ENCODE results near the gene ACTMAP. TPM values are rescaled to one million over a fixed set of nuclear protein-coding genes. Genes with fewer than 3 reads are reported as not detected.

ACTMAP gene, protein sequence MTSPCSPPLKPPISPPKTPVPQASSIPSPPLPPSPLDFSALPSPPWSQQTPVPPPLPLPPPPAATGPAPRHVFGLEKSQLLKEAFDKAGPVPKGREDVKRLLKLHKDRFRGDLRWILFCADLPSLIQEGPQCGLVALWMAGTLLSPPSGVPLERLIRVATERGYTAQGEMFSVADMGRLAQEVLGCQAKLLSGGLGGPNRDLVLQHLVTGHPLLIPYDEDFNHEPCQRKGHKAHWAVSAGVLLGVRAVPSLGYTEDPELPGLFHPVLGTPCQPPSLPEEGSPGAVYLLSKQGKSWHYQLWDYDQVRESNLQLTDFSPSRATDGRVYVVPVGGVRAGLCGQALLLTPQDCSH
- 0.25 and 0.44 TPM in 2 replicates for total RNA-seq (2012; rRNA removed)

- Histone ChIP-seq H3K36me3 (ENCODE audit: insufficient read depth, low read length) (peaks cover 16% of the 10 kb centered on the region), H3K4me3 (ENCODE audit: low read length) (peak within 1 kb of the TSS; percentile 90), H3K4me1 (ENCODE audit: control insufficient read depth, insufficient read depth, low read length) (peaks cover 32% of the 10 kb centered on the region), H3K27me3 (ENCODE audit: control insufficient read depth, insufficient read depth, low read length) (no peaks in the 10 kb centered on the region), H3K9me3 (replicated peaks; ENCODE audit: low read length) (no peaks in the 10 kb centered on the region), H3K9ac (ENCODE audit: low read depth, low read length) (peak within 1 kb of the TSS; percentile 96), H3K4me2 (ENCODE audit: low read length) (peak within 1 kb of the TSS; percentile 99)
These were observed at the start of gene ACTMAP for GRCh38 chr19:40750058-40750873. ACTMAP (minus strand) TSS chr19:40750477; CDS start chr19:40749803, 674 bp downstream.

DNA sequence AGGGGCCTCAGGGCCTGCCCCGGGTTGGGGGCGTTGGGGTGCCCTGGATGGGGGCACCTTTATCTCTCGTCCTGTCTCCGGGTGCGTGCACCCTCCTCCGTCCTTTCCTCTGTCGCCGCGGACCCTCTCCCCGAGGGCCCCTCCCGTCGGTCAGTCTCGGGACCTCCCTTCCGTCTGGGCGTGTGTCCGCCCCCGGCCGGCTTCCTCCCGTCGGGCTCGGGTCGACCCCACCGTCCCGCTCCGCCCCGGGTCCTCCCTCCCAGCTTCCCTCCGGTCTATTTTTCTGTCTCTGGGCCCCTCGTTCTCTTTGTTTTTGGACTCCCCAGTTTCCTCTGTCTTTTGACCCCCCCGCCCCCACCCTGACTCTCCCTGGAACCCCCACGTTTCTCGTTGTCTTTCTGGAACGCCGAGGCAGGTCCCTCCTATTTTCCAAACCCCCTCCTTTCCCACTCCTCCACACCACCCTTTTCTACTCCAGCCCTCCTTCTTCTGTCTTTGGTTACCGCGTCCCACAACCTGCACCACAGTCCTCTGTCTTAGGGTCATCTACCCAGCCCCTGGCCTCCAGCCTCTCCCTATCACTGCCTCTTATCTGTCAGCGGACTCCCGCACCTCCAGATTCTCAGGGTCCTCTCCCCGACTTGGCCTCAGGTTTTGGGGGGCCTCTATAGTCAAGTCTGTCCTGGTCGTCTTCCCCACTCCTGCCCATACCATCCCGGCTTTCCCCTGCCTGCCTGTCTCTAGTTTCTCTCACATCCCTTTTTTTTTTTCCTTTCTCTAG lies 49.5 kb upstream of the ACTMAP start:
- Histone ChIP-seq H3K9ac (ENCODE audit: low read depth, low read length) (peak overlapping the region; percentile 94), H3K36me3 (ENCODE audit: insufficient read depth, low read length) (peaks cover 45% of the 10 kb centered on the region), H3K9me3 (replicated peaks; ENCODE audit: low read length) (no peaks in the 10 kb centered on the region), H3K4me3 (ENCODE audit: low read length) (peak overlapping the region; percentile 98), H3K4me2 (ENCODE audit: low read length) (peak overlapping the region; percentile 95), H3K27me3 (ENCODE audit: control insufficient read depth, insufficient read depth, low read length) (no peaks in the 10 kb centered on the region), H3K4me1 (ENCODE audit: control insufficient read depth, insufficient read depth, low read length) (peaks cover 49% of the 10 kb centered on the region)

DNA sequence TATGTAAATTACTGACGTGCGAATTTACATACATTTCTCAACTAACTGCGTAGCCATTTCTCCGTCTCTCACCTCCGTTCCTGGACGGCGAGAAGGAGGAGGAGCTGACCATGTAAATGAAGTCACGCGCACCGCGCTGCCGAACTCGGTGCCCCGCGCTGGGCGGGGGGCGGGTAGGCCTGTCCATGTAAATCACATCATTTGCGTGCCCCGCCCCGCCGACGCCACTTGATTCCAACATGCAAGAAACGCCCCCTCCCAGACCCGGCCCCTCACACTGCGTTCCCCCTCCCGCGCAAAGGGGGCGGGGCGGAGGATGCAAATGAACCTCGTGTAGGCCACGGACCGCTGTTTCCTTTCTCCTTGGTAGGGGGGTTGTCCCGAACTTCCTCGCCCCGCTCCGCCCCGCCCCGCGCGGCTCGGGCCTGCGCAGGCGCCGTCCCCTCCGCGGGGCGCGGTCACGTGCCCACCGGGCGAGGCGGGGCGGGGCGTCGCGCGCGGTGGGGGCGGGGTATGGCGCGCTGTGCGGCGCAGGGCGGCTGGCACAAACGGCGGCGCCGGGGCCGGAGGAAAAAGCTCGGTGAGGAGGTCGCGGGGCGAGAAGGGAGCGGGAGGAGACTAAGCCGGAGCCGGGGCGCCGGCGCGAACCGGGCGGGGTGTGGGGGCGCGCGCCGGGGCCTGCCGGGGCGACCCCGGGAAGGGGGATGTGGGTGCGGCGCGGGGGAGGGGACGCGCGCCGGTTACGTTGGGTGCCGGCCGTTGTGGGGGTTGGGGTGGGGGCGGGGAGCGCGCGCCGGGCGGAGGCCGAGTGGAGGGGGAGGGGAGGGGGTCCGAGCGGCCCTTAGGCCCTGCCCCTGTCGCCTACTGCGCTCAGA lies 48.6 kb upstream of the ACTMAP start, which contains the start of gene EGLN2:
TSS of gene EGLN2 (plus strand) at position 509 of the 875 bp plus-strand sequence. CDS start 1,382 bp downstream, outside the sequence.
- Histone ChIP-seq H3K36me3 (ENCODE audit: insufficient read depth, low read length) (peaks cover 37% of the 10 kb centered on the region), H3K27me3 (ENCODE audit: control insufficient read depth, insufficient read depth, low read length) (no peaks in the 10 kb centered on the region), H3K9ac (ENCODE audit: low read depth, low read length) (peak within 1 kb of the TSS; percentile 94), H3K4me1 (ENCODE audit: control insufficient read depth, insufficient read depth, low read length) (peaks cover 44% of the 10 kb centered on the region), H3K9me3 (replicated peaks; ENCODE audit: low read length) (no peaks in the 10 kb centered on the region), H3K4me2 (ENCODE audit: low read length) (peak within 1 kb of the TSS; percentile 95), H3K4me3 (ENCODE audit: low read length) (peak within 1 kb of the TSS; percentile 98)

DNA sequence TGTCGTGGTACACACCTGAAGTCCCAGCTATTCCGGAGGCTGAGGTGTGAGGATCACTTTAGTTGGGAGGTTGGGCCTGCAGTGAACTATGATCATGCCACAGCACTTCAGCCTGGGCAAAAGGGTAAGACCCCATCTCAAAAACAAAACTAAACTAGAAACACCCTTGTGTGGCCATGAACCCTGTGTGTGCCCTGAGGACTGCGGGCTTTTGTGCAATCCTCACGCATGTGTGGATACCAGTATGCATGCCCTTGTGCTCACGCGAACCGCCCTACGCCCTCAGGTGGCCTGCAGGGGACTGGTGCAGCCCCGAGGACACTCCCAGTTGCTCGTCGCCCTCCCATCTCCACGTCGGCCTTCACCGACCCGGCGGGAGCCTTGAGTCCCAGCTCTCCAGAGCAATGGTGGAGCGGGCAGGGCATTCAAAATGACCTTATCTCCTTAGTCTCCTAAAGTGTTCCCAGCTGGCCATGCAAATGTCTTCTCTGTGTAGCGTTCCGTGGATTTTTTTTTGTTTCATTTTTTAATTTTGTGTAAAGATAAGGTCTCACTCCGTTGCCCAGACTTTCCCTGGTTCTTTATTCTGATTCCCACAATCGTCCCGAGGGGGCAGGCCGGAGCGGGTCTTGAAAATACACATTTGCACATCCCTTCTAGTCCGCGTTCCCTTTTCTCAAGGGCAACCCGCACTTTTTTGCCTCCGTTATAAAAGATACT lies 47.8 kb upstream of the ACTMAP start:
- no peaks in the 10 kb centered on the region for H3K27me3 ChIP-seq (ENCODE audit: control insufficient read depth, insufficient read depth, low read length)
- H3K4me3 ChIP-seq (ENCODE audit: low read length) = peak overlapping the region; percentile 98
- peaks cover 29% of the 10 kb centered on the region for H3K36me3 ChIP-seq (ENCODE audit: insufficient read depth, low read length)
- H3K9ac ChIP-seq (ENCODE audit: low read depth, low read length) = peak overlapping the region; percentile 75
- peaks cover 37% of the 10 kb centered on the region for H3K4me1 ChIP-seq (ENCODE audit: control insufficient read depth, insufficient read depth, low read length)
- no peaks in the 10 kb centered on the region for H3K9me3 ChIP-seq (replicated peaks; ENCODE audit: low read length)
- H3K4me2 ChIP-seq (ENCODE audit: low read length) = peak overlapping the region; percentile 86

DNA sequence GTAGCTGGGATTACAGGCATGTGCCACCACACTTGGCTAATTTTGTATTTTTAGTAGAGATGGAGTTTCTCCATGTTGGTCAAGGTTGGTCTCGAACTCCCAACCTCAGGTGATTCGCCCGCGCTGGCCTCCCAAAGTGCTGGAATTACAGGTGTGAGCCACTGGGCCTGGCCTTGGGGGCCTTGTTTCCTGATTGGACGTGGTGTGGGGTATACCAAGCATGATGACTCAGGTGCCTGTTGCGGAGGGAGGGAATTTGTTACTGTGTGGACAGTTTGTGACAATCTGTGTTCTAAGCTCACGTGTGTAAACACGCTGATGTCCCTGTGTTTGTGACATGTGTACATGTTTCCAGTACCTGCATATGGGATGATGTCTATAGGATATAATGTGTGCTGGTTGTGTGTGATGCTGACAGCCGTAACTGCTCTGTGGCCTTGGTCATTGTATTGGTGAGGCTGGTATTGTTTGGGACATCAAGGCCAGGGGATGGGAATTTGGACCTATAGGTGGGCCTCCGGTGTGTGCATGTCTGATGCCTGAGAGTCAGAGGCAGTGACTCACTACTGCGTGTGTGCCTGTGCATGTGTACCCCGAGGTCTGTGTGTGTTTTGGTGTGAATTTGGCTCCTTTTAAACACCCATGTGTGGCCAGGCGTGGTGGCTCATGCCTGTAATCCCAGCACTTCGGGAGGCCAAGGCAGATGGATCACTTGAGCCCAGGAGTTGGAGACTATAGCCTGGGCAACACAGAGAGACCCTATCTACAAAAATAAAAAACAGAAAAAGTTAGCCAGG lies 47.1 kb upstream of the ACTMAP start:
- H3K9ac ChIP-seq (ENCODE audit: low read depth, low read length) = peak overlapping the region; percentile 75
- H3K27me3 ChIP-seq (ENCODE audit: control insufficient read depth, insufficient read depth, low read length) = no peaks in the 10 kb centered on the region
- no peaks in the 10 kb centered on the region for H3K9me3 ChIP-seq (replicated peaks; ENCODE audit: low read length)
- H3K36me3 ChIP-seq (ENCODE audit: insufficient read depth, low read length) = peaks cover 22% of the 10 kb centered on the region
- H3K4me2 ChIP-seq (ENCODE audit: low read length) = no peak overlapping the region
- peaks cover 30% of the 10 kb centered on the region for H3K4me1 ChIP-seq (ENCODE audit: control insufficient read depth, insufficient read depth, low read length)
- peak overlapping the region; percentile 98 for H3K4me3 ChIP-seq (ENCODE audit: low read length)

- no peak overlapping the region for H3K9ac ChIP-seq (ENCODE audit: low read depth, low read length)
- no peaks in the 10 kb centered on the region for H3K4me1 ChIP-seq (ENCODE audit: control insufficient read depth, insufficient read depth, low read length)
- H3K9me3 ChIP-seq (replicated peaks; ENCODE audit: low read length) = no peaks in the 10 kb centered on the region
- no peak overlapping the region for H3K4me2 ChIP-seq (ENCODE audit: low read length)
- H3K27me3 ChIP-seq (ENCODE audit: control insufficient read depth, insufficient read depth, low read length) = no peaks in the 10 kb centered on the region
- no peak overlapping the region for H3K4me3 ChIP-seq (ENCODE audit: low read length)
- H3K36me3 ChIP-seq (ENCODE audit: insufficient read depth, low read length) = no peaks in the 10 kb centered on the region
These were observed 41.7 kb upstream of the ACTMAP start for GRCh38 chr19:40791996-40792395.

DNA sequence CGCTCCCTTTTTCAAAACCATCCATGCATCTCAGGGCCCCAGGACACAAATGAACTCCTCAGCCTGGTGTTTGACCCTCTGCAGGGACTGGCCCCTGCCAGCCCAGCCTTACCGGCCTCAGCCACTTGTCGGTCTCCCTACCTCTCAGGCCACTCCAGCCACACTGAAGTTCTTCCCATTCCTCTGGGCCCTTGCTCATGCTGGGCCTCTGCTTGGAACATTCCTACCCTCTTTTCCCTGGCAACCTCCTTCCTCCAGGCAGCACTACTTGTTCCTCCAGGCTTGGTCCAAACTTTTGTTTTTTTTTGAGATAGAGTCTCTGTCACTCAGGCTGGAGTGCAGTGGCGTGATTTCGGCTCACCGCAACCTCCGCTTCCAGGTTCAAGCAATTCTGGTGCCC lies 41.1 kb upstream of the ACTMAP start:
- H3K4me1 ChIP-seq (ENCODE audit: control insufficient read depth, insufficient read depth, low read length) = no peaks in the 10 kb centered on the region
- H3K27me3 ChIP-seq (ENCODE audit: control insufficient read depth, insufficient read depth, low read length) = no peaks in the 10 kb centered on the region
- peaks cover 6% of the 10 kb centered on the region for H3K36me3 ChIP-seq (ENCODE audit: insufficient read depth, low read length)
- H3K9me3 ChIP-seq (replicated peaks; ENCODE audit: low read length) = no peaks in the 10 kb centered on the region
- H3K9ac ChIP-seq (ENCODE audit: low read depth, low read length) = no peak overlapping the region
- H3K4me3 ChIP-seq (ENCODE audit: low read length) = no peak overlapping the region
- H3K4me2 ChIP-seq (ENCODE audit: low read length) = no peak overlapping the region

GRCh38 chr19:40786060-40787037 lies 36.1 kb upstream of the ACTMAP start:
- Histone ChIP-seq H3K9ac (ENCODE audit: low read depth, low read length) (no peak overlapping the region), H3K27me3 (ENCODE audit: control insufficient read depth, insufficient read depth, low read length) (no peaks in the 10 kb centered on the region), H3K36me3 (ENCODE audit: insufficient read depth, low read length) (peaks cover 6% of the 10 kb centered on the region), H3K4me2 (ENCODE audit: low read length) (no peak overlapping the region), H3K4me3 (ENCODE audit: low read length) (no peak overlapping the region), H3K9me3 (replicated peaks; ENCODE audit: low read length) (no peaks in the 10 kb centered on the region), H3K4me1 (ENCODE audit: control insufficient read depth, insufficient read depth, low read length) (no peaks in the 10 kb centered on the region)

DNA sequence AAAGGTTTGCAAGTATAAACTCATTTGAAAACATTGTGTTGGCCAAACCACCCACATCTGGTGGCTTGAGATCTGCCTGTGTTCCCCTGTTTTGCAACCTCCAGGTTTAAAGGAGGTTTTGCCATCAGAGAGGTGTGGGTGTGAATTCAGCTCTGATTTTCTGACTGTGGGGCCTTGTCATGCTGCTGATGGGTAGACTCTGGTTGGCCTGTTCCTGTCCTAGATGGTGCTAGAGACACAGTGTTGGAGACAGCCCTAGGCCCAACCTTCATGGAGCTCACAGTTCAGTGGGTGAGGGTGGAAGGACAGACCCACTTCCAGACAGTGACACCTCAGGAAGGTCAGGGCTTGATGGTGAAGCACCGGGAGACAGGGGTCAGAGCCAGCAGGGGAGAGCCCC lies 35.2 kb upstream of the ACTMAP start:
- no peaks in the 10 kb centered on the region for H3K9me3 ChIP-seq (replicated peaks; ENCODE audit: low read length)
- no peaks in the 10 kb centered on the region for H3K27me3 ChIP-seq (ENCODE audit: control insufficient read depth, insufficient read depth, low read length)
- H3K36me3 ChIP-seq (ENCODE audit: insufficient read depth, low read length) = peaks cover 6% of the 10 kb centered on the region
- H3K4me2 ChIP-seq (ENCODE audit: low read length) = no peak overlapping the region
- no peak overlapping the region for H3K9ac ChIP-seq (ENCODE audit: low read depth, low read length)
- no peak overlapping the region for H3K4me3 ChIP-seq (ENCODE audit: low read length)
- no peaks in the 10 kb centered on the region for H3K4me1 ChIP-seq (ENCODE audit: control insufficient read depth, insufficient read depth, low read length)

Measured in skeletal muscle satellite cell (primary cell).